Activated naive CD4-positive, alpha-beta T cell treated with Interleukin-2 at 50 U/mL for 16 hours (primary cell): ENCODE measurements around the gene TMEM121B.

Experiments
- DNase-seq: peaks from one replicate; pipeline ENCODE4 v3.0.0-alpha.2; 2020

TMEM121B gene

GRCh38 chr22:17109113-17109865, 11.9 kb downstream of the TMEM121B start:
- DNase-seq: no peak

DNA sequence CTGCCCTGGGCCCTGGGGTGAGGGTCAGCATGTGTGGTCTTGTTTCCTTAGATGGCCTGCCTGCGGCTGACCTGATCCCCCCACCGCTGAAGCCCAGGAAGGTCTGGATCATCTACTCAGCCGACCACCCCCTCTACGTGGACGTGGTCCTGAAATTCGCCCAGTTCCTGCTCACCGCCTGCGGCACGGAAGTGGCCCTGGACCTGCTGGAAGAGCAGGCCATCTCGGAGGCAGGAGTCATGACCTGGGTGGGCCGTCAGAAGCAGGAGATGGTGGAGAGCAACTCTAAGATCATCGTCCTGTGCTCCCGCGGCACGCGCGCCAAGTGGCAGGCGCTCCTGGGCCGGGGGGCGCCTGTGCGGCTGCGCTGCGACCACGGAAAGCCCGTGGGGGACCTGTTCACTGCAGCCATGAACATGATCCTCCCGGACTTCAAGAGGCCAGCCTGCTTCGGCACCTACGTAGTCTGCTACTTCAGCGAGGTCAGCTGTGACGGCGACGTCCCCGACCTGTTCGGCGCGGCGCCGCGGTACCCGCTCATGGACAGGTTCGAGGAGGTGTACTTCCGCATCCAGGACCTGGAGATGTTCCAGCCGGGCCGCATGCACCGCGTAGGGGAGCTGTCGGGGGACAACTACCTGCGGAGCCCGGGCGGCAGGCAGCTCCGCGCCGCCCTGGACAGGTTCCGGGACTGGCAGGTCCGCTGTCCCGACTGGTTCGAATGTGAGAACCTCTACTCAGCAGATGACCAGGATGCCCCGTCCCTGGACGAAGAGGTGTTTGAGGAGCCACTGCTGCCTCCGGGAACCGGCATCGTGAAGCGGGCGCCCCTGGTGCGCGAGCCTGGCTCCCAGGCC, 12.7 kb downstream of the TMEM121B start:
- DNase-seq: no peak

GRCh38 chr22:17107547-17107810, 13.7 kb downstream of the TMEM121B start:
- no peak for DNase-seq

DNA sequence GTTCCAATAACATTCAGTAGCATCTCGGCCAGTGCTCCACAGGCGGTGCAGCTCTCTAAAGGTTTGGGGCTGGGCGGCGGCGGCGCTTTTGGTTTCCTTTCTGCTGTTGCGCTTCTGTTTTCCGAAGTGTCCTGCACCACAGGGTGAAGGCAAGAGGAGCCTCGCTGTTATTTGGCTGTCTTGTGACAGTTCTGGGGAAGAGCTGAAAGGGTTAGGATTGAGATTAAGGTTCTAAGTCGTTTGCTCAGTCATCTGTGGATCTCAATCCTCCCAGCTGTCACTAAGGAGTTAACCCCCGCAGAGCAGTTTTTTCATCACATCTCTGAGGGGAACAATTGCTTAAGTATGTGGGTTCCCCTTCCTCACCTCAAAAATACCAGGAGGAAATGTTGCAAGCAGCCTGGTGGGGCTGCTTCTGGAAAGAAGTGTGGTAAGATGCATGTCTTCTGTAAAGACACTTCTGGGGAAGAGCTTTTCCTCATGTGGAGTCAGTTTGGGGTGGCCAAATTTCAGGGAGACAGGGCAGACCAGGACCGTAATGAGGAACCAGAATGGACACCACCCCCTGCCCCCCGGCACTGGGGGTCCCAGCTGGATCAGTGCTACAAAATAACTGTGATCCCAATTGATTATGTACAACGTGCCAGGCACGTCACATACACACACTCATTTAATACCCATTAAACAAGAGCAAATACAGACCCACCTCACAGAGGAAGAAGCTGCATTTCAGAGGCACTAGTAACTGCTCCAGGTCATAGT, 14.2 kb downstream of the TMEM121B start:
- DNase-seq: peak; percentile 34

DNA sequence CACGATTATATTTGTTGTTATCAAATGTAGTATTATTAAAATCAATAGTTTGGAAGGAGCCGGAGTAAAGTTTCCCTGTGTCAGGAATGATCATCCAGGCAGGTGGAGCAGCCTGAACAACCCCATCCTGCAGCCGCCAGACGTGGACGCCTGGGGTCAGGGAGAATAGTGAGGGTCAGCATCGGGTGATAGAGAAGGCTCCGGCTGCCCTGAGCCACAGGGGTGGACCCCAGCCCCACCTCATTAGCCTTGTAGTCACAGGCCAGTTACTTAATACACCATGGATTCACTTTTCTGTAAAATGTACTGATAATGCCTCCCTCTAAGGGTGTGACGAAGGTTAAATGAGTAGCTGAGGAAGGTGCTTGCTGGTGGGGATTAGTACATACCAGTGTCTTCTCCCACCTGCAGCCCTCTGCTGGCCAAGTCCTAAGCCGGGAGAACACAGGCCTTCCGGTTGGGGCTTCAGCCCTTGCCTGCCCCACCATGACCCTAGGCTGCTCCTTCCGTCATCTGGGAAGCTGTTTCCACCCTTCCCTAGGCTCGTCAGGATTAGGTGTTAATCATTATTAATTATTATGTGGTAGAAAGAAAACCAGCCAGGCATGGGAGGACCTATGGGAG, 14.9 kb downstream of the TMEM121B start:
- DNase-seq: peak; percentile 8

GRCh38 chr22:17105143-17106129, 15.7 kb downstream of the TMEM121B start:
- no peak for DNase-seq

GRCh38 chr22:17104336-17104935, 16.7 kb downstream of the TMEM121B start:
- DNase-seq: no peak

DNA sequence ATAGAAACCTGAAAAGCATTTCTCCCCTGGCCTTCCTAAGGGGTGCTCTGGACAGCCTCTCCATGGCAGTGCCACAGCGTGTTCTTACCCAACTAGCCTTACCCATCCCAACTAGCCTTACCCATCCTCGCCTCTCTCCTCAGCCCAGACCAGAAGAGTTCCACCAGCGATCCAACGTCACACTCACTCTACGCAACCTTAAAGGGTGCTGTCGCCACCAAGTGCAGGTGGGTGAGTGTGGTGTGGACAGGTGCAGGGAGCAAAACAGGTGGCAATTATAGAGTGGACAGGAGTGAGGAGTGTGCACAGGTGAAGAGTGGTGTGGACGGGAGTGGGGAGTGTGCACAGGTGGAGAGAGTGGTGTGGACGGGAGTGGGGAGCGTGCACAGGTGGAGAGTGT, 17.8 kb downstream of the TMEM121B start:
- DNase-seq: no peak

DNA sequence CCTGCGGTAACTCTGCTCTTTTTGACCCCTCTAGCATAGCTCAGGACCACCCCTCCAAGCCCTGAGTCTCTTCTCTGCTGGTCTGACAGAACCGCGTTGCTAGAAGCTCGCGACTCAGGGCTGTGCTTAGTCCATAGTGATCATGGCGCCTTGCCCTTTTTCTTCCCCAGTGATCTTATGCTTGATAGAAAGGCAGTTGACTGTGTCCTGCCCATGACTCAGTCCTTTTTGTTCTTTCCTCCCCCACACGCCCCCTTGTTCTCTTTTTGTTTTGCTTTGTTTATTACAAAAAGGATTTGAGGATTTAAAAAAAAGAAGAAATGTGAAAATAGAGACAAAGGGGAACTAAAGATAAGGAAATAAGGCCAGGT, 18.9 kb downstream of the TMEM121B start:
- DNase-seq: no peak

- DNase-seq: no peak
Measured at GRCh38 chr22:17101475-17102296, 19.5 kb downstream of the TMEM121B start.

DNA sequence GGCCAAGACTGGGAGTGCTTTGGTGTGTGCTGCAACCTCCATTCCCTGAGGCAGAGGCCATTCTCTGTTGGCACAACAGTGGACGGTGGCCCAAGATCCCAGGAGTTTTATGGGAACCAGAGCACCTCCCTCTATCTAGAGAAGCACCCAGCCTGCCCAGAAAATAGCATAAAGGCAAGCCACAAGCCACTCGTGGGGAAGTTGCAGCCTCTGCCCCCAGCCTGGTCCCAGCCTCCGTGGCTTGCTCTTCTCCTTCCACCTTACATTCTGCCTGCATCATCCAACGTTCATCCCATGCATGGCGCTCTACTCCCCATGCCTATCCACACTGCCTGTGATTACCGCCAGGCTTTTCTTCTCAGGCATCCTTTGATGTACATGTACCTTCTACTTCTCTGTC, 20.5 kb downstream of the TMEM121B start:
- no peak for DNase-seq

- peak; percentile 24 for DNase-seq
Measured at GRCh38 chr22:17098379-17098819, 22.8 kb downstream of the TMEM121B start.

DNA sequence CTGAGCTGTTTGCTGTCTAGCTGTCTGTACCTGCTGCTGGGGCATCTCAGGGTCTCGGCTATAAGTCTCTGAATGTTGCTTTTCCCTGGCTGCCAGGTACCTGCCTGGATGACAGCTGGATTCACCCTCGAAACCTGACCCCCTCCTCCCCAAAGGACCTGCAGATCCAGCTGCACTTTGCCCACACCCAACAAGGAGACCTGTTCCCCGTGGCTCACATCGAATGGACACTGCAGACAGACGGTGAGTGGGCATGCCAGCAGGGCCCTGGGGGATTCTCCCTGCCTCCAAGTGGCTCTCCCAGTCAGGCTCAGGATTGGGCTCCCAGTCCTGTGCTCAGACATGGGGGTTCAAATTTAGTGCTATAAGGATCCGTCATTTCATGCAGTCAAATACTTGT, 23.5 kb downstream of the TMEM121B start:
- no peak for DNase-seq

GRCh38 chr22:17097062-17097461, 24.1 kb downstream of the TMEM121B start:
- DNase-seq: no peak

GRCh38 chr22:17096071-17096470, 25.1 kb downstream of the TMEM121B start:
- no peak for DNase-seq

DNA sequence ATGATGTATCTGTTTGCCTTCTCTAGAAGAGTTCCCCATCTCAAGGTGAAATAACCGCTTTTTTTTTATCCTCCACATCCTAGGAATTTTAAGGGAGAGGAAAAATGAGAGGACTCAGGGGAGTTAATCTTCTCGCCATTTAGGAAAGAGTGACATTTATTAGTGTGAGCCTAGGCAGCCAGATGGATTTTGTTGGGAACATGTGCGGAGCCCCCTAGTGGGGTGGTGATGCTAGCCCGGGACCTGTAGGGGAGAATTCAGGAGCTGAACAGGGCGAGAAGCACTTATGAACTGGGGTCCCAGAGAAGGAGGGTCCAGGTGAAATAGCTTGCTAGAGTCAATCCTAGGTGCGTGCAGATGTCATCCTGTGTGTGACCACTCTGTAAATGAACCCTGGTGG, 25.6 kb downstream of the TMEM121B start:
- DNase-seq: no peak

DNA sequence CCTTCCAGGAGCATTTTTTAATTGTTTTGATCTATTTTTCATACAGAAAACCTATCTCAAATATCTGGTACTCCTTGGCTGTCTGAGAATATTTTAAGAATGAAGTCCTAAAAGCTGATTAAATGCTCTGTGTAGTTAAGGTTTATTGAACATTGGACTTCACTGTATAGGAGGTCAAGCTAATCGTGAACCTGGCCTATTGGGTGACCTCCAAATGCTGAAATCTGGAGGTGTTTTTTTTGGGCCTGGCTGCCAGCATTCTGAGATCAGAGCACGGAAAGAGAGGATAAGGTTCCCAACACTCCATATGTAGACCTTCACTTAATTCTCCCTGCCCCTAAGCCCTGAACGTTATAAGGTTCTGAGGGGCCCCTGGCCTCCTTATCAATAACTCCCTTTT, 28.1 kb downstream of the TMEM121B start:
- no peak for DNase-seq

- no peak for DNase-seq
Measured at GRCh38 chr22:17091851-17092250, 29.3 kb downstream of the TMEM121B start.

GRCh38 chr22:17090550-17090949, 30.6 kb downstream of the TMEM121B start:
- no peak for DNase-seq

GRCh38 chr22:17087498-17088131, 33.5 kb downstream of the TMEM121B start:
- peak; percentile 43 for DNase-seq
